ENCODE data around the gene SLC16A11.
"Not testable (repeated sequence)": the region's sequence is repeated elsewhere in the genome, so short reads cannot be mapped to it uniquely, and the experiment has no call there.

DNA sequence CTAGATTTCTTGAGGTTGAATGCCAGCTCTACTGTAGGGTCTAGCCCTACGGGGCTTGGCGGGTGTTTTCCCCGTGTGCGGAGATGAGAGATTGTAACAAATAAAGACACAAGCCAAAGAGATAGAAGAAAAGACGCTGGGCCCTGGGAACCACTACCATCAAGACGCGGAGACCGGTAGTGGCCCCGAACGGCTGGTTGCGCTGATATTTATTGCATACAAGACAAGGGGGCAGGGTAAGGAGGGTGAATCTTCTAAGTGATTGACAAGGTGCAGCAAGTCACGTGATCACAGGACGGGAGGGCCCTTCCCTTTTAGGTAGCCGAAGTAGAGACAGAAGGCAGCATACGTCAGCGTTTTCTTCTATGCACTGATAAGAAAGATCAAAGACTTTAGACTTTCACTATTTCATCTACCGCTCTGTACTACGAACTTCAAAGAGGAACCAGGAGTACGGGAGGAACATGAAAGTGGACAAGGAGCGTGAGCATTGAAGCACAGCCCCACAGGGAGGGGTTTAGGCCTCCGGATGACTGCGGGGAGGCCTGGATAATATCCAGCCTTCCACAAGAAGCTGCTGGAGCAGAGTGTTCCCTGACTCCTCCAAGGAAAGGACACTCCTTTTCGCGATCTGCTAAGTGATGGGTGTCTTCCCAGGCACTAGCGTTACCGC, 3.0 kb upstream of the SLC16A11 start:
- TF ChIP-seq, protein P1, sequence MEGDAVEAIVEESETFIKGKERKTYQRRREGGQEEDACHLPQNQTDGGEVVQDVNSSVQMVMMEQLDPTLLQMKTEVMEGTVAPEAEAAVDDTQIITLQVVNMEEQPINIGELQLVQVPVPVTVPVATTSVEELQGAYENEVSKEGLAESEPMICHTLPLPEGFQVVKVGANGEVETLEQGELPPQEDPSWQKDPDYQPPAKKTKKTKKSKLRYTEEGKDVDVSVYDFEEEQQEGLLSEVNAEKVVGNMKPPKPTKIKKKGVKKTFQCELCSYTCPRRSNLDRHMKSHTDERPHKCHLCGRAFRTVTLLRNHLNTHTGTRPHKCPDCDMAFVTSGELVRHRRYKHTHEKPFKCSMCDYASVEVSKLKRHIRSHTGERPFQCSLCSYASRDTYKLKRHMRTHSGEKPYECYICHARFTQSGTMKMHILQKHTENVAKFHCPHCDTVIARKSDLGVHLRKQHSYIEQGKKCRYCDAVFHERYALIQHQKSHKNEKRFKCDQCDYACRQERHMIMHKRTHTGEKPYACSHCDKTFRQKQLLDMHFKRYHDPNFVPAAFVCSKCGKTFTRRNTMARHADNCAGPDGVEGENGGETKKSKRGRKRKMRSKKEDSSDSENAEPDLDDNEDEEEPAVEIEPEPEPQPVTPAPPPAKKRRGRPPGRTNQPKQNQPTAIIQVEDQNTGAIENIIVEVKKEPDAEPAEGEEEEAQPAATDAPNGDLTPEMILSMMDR (IDR thresholded peaks at IDR 0.05; ENCODE audit: poor library complexity, severe bottlenecking), result not testable (repeated sequence)
- TF ChIP-seq POLR2AphosphoS5 (IDR thresholded peaks at IDR 0.05); SMC3 (conservative IDR thresholded peaks at IDR 0.05; ENCODE audit: poor library complexity): not testable (repeated sequence)
- TF ChIP-seq, protein P2, sequence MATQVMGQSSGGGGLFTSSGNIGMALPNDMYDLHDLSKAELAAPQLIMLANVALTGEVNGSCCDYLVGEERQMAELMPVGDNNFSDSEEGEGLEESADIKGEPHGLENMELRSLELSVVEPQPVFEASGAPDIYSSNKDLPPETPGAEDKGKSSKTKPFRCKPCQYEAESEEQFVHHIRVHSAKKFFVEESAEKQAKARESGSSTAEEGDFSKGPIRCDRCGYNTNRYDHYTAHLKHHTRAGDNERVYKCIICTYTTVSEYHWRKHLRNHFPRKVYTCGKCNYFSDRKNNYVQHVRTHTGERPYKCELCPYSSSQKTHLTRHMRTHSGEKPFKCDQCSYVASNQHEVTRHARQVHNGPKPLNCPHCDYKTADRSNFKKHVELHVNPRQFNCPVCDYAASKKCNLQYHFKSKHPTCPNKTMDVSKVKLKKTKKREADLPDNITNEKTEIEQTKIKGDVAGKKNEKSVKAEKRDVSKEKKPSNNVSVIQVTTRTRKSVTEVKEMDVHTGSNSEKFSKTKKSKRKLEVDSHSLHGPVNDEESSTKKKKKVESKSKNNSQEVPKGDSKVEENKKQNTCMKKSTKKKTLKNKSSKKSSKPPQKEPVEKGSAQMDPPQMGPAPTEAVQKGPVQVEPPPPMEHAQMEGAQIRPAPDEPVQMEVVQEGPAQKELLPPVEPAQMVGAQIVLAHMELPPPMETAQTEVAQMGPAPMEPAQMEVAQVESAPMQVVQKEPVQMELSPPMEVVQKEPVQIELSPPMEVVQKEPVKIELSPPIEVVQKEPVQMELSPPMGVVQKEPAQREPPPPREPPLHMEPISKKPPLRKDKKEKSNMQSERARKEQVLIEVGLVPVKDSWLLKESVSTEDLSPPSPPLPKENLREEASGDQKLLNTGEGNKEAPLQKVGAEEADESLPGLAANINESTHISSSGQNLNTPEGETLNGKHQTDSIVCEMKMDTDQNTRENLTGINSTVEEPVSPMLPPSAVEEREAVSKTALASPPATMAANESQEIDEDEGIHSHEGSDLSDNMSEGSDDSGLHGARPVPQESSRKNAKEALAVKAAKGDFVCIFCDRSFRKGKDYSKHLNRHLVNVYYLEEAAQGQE (IDR thresholded peaks at IDR 0.05; ENCODE audit: borderline replicate concordance), result not testable (repeated sequence)
